Ovary (tissue), 9 donors: ENCODE results near the gene TAPBP. TPM values are rescaled to one million over a fixed set of nuclear protein-coding genes. Genes with fewer than 3 reads are reported as not detected.
A peak's percentile ranks its signal among the peaks of the same experiment; 100 is the strongest.
"Not testable (repeated sequence)": the region's sequence is repeated elsewhere in the genome, so short reads cannot be mapped to it uniquely, and the experiment has no call there.

ENCODE experiments used
- DNase-seq, 5 donors: peaks; one replicate each; pipeline ENCODE4 v3.0.0-alpha.2; 2019 to 2020
- H3K27ac ChIP-seq, 2 donors: fragments of 200-600 bp; one replicate each; pipeline versions ENCODE4 v1.5.1 to v1.8.0; 2019 to 2022
- H3K27me3 ChIP-seq: fragments of 200-600 bp; one replicate; pipeline ENCODE4 v1.8.0; 2022
- H3K36me3 ChIP-seq: fragments of 200-600 bp; sonication (generic); one replicate; pipeline ENCODE4 v1.5.1; 2019
- H3K4me1 ChIP-seq: one replicate; pipeline ENCODE4 v1.8.1; 2013; ENCODE audit warnings: mild to moderate bottlenecking, moderate library complexity; ENCODE audit not compliant: insufficient read depth
- H3K4me3 ChIP-seq: fragments of 200-600 bp; sonication (generic); one replicate; pipeline ENCODE4 v1.5.1; 2017
- H3K9me3 ChIP-seq, 2 donors: fragments of 200-600 bp in 1 of 2; sonication (generic) in 1 of 2; one replicate each; pipeline versions ENCODE4 v1.5.1 to v1.8.1; 2013 to 2019; ENCODE audit warnings: mild to moderate bottlenecking in 1 of 2, moderate library complexity in 1 of 2
- CTCF ChIP-seq, 3 donors: fragments of 450-650 bp in 2 of 3; fragments of 200-600 bp in 1 of 3; IDR thresholded peaks; one replicate each; pipeline versions ENCODE4 v1.5.1 to v1.8.0; 2016 to 2022; ENCODE audit warnings: antibody characterized with exemption in 3 of 3, mild to moderate bottlenecking in 1 of 3
- EP300 ChIP-seq: sonication (generic); formaldehyde crosslinking; IDR thresholded peaks from one replicate; pipeline ENCODE4 v1.6.1; 2017; ENCODE audit warnings: antibody characterized with exemption
- POLR2A ChIP-seq: fragments of 450-650 bp; IDR thresholded peaks from one replicate; pipeline ENCODE4 v1.6.1; 2017; ENCODE audit warnings: antibody characterized with exemption, mild to moderate bottlenecking, moderate library complexity
- WGBS, 3 donors: extraction: QIAGEN DNeasy Blood & Tissue Kit in 1 of 3; methylation state at CpG; one replicate each; pipeline versions ENCODE4 v1.1.5 to v1.1.7; 2013 to 2017; 5-methylcytosine and 5-hydroxymethylcytosine counted together
- intact Hi-C, 4 donors: fragments of 100-400 bp; cut with DNase I; formaldehyde crosslinking; loops; one replicate each; pipeline versions ENCODE4 v1.11.0 to v1.15.1; 2022 to 2023
- polyA plus RNA-seq, 2 donors: library from polyadenylated mRNA; stranded (reverse); fragments of 200-250 nt in 1 of 2; fragments of 350-450 nt in 1 of 2; fragmentation: Illumina TruSeq in 1 of 2; extraction: RNeasy Lipid Tissue Mini Kit (QIAGEN cat#74804) in 1 of 2; gene quantifications; one replicate each; pipeline ENCODE4 v1.2.3, GENCODE V29; 2013 to 2014
- total RNA-seq, 7 donors: library from RNA; depleted of rRNA in 2 of 7; stranded (reverse); fragments of >200 nt in 2 of 7; fragmentation: NEBNext Ultra II Directional in 3 of 7; extraction: Animal tissue kit (Norgen Biotek cat#: 25700) in 3 of 7; gene quantifications; one replicate each; pipeline versions ENCODE4 v1.1.0 to v1.2.4, GENCODE V29; 2016 to 2023
- donor health status: DM: no; HTN: no; CAD: no; lungs with moderate emphysema.
- donor health status: DM: no; HTN: no; CAD: no.
- donor health status: Bipolar disorder and iron deficiency.
- donor health status: DM: yes; HTN: yes; CAD: no.
- donor health status: DM: no; HTN: no; CAD: no.
- donor health status: DM: yes; HTN: yes; CAD: no.

Gene TAPBP
- total and polyA plus RNA-seq, 9 donors: 24.4 to 121 (median 60.9) TPM

- Histone ChIP-seq H3K36me3 (no peaks in the 10 kb centered on the region), H3K4me3 (no peak overlapping the region), H3K27me3 (no peaks in the 10 kb centered on the region), H3K27ac (no peak overlapping the region), H3K4me1 (no peaks in the 10 kb centered on the region), H3K9me3 (no peaks in the 10 kb centered on the region)
- WGBS, 3 donors: 76 to 78% (median 77%) methylated on average over 5 of the region's 5 CpGs
- DNase-seq: no peak
- intact Hi-C loops: no loop called here
- TF ChIP-seq CTCF (IDR thresholded peaks at IDR 0.05) (no peak), EP300 (no peak), POLR2A (no peak)
Measured at GRCh38 chr6:33347816-33348215, 33.9 kb upstream of the TAPBP start.

- H3K9me3 ChIP-seq, H3K27me3 ChIP-seq, H3K36me3 ChIP-seq, intact Hi-C loops, H3K4me3 ChIP-seq, DNase-seq, H3K4me1 ChIP-seq, H3K27ac ChIP-seq: not testable (repeated sequence)
- 68 to 83% (median 78%) methylated on average over 5 of the region's 5 CpGs for WGBS, 3 donors
Measured at GRCh38 chr6:33346972-33347371, 33.1 kb upstream of the TAPBP start.

GRCh38 chr6:33344701-33345697, 31.1 kb upstream of the TAPBP start:
- TF ChIP-seq POLR2A: no peak
- peak; percentile 49 to 71 (median 57) for TF ChIP-seq CTCF (IDR thresholded peaks at IDR 0.05)
- no peak for TF ChIP-seq EP300
- H3K36me3 ChIP-seq: no peaks in the 10 kb centered on the region
- H3K4me1 ChIP-seq: no peaks in the 10 kb centered on the region
- intact Hi-C loops: no loop called here
- no peak overlapping the region for H3K27ac ChIP-seq
- no peaks in the 10 kb centered on the region for H3K27me3 ChIP-seq
- no peak overlapping the region for H3K4me3 ChIP-seq
- DNase-seq: peak; percentile 54 to 76 (median 63)
- 13 to 16% (median 14%) methylated on average over 22 of the region's 22 CpGs for WGBS, 3 donors
- no peaks in the 10 kb centered on the region for H3K9me3 ChIP-seq

- Histone ChIP-seq H3K9me3 (no peaks in the 10 kb centered on the region), H3K27ac (no peak overlapping the region), H3K4me3 (no peak overlapping the region), H3K36me3 (no peaks in the 10 kb centered on the region), H3K27me3 (no peaks in the 10 kb centered on the region), H3K4me1 (no peaks in the 10 kb centered on the region)
- intact Hi-C loops: no loop called here
- 84 to 88% (median 87%) methylated on average over 6 of the region's 6 CpGs for WGBS, 3 donors
- TF ChIP-seq CTCF (IDR thresholded peaks at IDR 0.05): no peak
- TF ChIP-seq EP300: no peak
- TF ChIP-seq POLR2A: no peak
- DNase-seq: no peak
Measured at GRCh38 chr6:33343953-33344611, 30.2 kb upstream of the TAPBP start.

GRCh38 chr6:33343606-33343952, 29.7 kb upstream of the TAPBP start:
- H3K27me3 ChIP-seq, H3K9me3 ChIP-seq, H3K4me3 ChIP-seq, H3K4me1 ChIP-seq, H3K27ac ChIP-seq, DNase-seq, intact Hi-C loops, H3K36me3 ChIP-seq: not testable (repeated sequence)
- 94 to 97% (median 97%) methylated on average over 7 of the region's 7 CpGs for WGBS, 3 donors
